Measurements from ENCODE around the gene INSIG1.

GRCh38 chr7:155344270-155344617 lies 46.6 kb downstream of the INSIG1 start:
- TF ChIP-seq, protein P1, sequence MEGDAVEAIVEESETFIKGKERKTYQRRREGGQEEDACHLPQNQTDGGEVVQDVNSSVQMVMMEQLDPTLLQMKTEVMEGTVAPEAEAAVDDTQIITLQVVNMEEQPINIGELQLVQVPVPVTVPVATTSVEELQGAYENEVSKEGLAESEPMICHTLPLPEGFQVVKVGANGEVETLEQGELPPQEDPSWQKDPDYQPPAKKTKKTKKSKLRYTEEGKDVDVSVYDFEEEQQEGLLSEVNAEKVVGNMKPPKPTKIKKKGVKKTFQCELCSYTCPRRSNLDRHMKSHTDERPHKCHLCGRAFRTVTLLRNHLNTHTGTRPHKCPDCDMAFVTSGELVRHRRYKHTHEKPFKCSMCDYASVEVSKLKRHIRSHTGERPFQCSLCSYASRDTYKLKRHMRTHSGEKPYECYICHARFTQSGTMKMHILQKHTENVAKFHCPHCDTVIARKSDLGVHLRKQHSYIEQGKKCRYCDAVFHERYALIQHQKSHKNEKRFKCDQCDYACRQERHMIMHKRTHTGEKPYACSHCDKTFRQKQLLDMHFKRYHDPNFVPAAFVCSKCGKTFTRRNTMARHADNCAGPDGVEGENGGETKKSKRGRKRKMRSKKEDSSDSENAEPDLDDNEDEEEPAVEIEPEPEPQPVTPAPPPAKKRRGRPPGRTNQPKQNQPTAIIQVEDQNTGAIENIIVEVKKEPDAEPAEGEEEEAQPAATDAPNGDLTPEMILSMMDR (IDR thresholded peaks at IDR 0.05 in 8 of 11, conservative IDR thresholded peaks at IDR 0.05 in 3 of 11), result no peak
- TF ChIP-seq POLR2A (IDR thresholded peaks at IDR 0.05), result no peak
